ENCODE results near the gene VWA1. TPM values are rescaled to one million over a fixed set of nuclear protein-coding genes. Genes with fewer than 3 reads are reported as not detected.

The VWA1 gene
- total and polyA plus RNA-seq, 10 of the 15 experiments (the other 5 are each of a cell fraction or from before 2014, with no cell fraction given): 0.02 to 1.7 (median 0.32) TPM; not detected in 2

DNA sequence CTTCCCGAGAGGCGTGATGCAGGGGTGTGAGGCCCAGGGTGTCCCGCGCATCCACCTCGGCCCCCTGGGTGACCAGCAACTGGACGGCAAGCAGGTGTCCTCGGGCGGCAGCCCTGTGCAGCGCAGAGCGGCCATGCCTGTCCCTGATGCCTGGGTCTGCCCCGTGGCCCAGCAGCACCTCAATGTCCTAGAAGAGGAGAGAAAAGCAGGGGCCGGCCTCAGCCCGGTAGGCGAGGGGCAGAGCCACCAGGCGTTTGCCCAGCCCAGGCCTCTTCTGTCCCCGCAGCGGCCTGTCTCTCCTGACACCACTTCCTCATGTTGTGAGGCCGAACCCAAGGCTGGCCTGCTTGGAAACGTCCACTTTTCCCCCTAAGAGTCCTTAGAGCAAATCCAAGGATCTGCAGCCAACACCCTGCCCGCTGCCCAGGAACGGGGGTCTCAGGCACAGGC, 16.1 kb upstream of the VWA1 start:
- Histone ChIP-seq H3K4me2 (ENCODE audit: control insufficient read depth, insufficient read depth) (no peak overlapping the region), H3K9ac (ENCODE audit: control insufficient read depth, insufficient read depth, low read length) (no peak overlapping the region), H3K4me3 (no peak overlapping the region), H3K27me3 (replicated peaks in 1 of 2; ENCODE audit: control insufficient read depth in 2 of 2, insufficient read depth in 2 of 2, low read length in 1 of 2) (no peaks in the 10 kb centered on the region), H3K9me3 (replicated peaks; ENCODE audit: control insufficient read depth, insufficient read depth, low read length) (no peaks in the 10 kb centered on the region), H3K36me3 (ENCODE audit: control insufficient read depth in 2 of 2, insufficient read depth in 2 of 2, low read length in 1 of 2) (no peaks in the 10 kb centered on the region), H4K20me1 (ENCODE audit: control insufficient read depth, insufficient read depth) (no peaks in the 10 kb centered on the region), H3K4me1 (ENCODE audit: control insufficient read depth, insufficient read depth, low read length) (peaks cover 25% of the 10 kb centered on the region), H2AFZ (ENCODE audit: control insufficient read depth, low read depth, low read length) (no peak overlapping the region), H3K79me2 (ENCODE audit: control insufficient read depth, insufficient read depth, low read length) (no peaks in the 10 kb centered on the region), H3K27ac (ENCODE audit: control insufficient read depth, insufficient read depth) (peak overlapping the region; percentile 66; the same call in 1 of the 2 replicates)
- ATAC-seq (no peak), FAIRE-seq (no peak), DNase-seq (ENCODE audit: low read depth, low spot score) (no peak)
- WGBS (ENCODE audit: insufficient coverage, insufficient replicate concordance, low lambda C conversion rate, missing lambda C conversion rate): 93% methylated on average over 19 of the region's 21 CpGs
- TF ChIP-seq TCF3 (IDR thresholded peaks at IDR 0.05; ENCODE audit: borderline replicate concordance, insufficient read depth, low read depth, low read length): no peak
- TF ChIP-seq, protein P1, sequence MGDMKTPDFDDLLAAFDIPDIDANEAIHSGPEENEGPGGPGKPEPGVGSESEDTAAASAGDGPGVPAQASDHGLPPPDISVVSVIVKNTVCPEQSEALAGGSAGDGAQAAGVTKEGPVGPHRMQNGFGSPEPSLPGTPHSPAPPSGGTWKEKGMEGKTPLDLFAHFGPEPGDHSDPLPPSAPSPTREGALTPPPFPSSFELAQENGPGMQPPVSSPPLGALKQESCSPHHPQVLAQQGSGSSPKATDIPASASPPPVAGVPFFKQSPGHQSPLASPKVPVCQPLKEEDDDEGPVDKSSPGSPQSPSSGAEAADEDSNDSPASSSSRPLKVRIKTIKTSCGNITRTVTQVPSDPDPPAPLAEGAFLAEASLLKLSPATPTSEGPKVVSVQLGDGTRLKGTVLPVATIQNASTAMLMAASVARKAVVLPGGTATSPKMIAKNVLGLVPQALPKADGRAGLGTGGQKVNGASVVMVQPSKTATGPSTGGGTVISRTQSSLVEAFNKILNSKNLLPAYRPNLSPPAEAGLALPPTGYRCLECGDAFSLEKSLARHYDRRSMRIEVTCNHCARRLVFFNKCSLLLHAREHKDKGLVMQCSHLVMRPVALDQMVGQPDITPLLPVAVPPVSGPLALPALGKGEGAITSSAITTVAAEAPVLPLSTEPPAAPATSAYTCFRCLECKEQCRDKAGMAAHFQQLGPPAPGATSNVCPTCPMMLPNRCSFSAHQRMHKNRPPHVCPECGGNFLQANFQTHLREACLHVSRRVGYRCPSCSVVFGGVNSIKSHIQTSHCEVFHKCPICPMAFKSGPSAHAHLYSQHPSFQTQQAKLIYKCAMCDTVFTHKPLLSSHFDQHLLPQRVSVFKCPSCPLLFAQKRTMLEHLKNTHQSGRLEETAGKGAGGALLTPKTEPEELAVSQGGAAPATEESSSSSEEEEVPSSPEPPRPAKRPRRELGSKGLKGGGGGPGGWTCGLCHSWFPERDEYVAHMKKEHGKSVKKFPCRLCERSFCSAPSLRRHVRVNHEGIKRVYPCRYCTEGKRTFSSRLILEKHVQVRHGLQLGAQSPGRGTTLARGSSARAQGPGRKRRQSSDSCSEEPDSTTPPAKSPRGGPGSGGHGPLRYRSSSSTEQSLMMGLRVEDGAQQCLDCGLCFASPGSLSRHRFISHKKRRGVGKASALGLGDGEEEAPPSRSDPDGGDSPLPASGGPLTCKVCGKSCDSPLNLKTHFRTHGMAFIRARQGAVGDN (IDR thresholded peaks at IDR 0.05): no peak
- no peak for TF ChIP-seq IRF3 (IDR thresholded peaks at IDR 0.05)
- no peak for TF ChIP-seq STAT3 (IDR thresholded peaks at IDR 0.05; ENCODE audit: low read depth, low read length)
- no TSS peak for BruUV-seq (replicated peaks)
- ChIA-PET POLR2A (no interaction called here), SMC1A (ENCODE audit: uncharacterized antibody, unreplicated experiment) (interaction anchor here (1.2 kb wide), 1 partner anchor 11 kb away, joined by 3 read pairs; no protein-coding TSS in a partner anchor), CTCF (no interaction called here), RAD21 (ENCODE audit: unreplicated experiment) (no interaction called here)
- in situ Hi-C loops (cut with MboI): no loop called here
- intact Hi-C loops (cut with micrococcal nuclease; ENCODE audit: unreplicated experiment): no loop called here
